GM12878 (cell line): ENCODE measurements around the gene SLC17A8. TPM values are rescaled to one million over a fixed set of nuclear protein-coding genes. Genes with fewer than 3 reads are reported as not detected.
"Not testable (repeated sequence)": the region's sequence is repeated elsewhere in the genome, so short reads cannot be mapped to it uniquely, and the experiment has no call there.

Source experiments
- ATAC-seq: fragments of 200-7000 bp; cut with Tn5 transposase; 3 replicates; pipeline ENCODE4 v1.9.1; 2020; ENCODE audit warnings: mild to moderate bottlenecking, moderate library complexity
- BruUV-seq: library from RNA; stranded (reverse); fragments of 400-500 nt; replicated peaks from 2 replicates; lab custom pipeline; 2021; lab: Mats Ljungman, UMichigan
- CTCF ChIA-PET: fragments of 300-600 bp; sonication (Branson Sonifier 250); formaldehyde crosslinking; extraction: SDS; loops from one replicate; lab custom pipeline; 2021; ENCODE audit warnings: inconsistent platforms; lab: Yijun Ruan, JAX
- POLR2A ChIA-PET: fragments of 350-600 bp; formaldehyde crosslinking; extraction: SDS; loops from one replicate; lab custom pipeline; 2021; ENCODE audit warnings: inconsistent platforms; lab: Charles Lee
- RAD21 ChIA-PET: fragments of 300-600 bp; sonication (Branson Sonifier 250); formaldehyde crosslinking; loops from one replicate; lab custom pipeline; 2023; ENCODE audit warnings: antibody characterized with exemption; ENCODE audit not compliant: unreplicated experiment; lab: Charles Lee
- SMC1A ChIA-PET: fragments of 300-600 bp; sonication (Branson Sonifier 250); formaldehyde crosslinking; loops from one replicate; lab custom pipeline; 2023; ENCODE audit not compliant: unreplicated experiment, uncharacterized antibody; lab: Charles Lee
- DNase-seq: peaks from one replicate; pipeline ENCODE4 v3.0.0-alpha.2; 2011; ENCODE audit warnings: low read depth, low spot score
- FAIRE-seq: peaks from 3 replicates; lab custom pipeline; 2011; peaks lifted over from hg19 to GRCh38; lab: Jason Lieb, UNC
- H2AFZ ChIP-seq: 2 replicates; pipeline ENCODE4 v1.6.0; 2011; ENCODE audit warnings: low read depth, low read length, control low read depth; ENCODE audit not compliant: control insufficient read depth
- H3K27ac ChIP-seq: 2 replicates; pipeline ENCODE4 v1.5.1; 2011; ENCODE audit warnings: control low read depth; ENCODE audit not compliant: control insufficient read depth, insufficient read depth
- H3K27me3 ChIP-seq, 2 experiments: replicated peaks in 1 of 2; 2 replicates each; pipeline versions ENCODE4 v1.6.0 to v1.6.1; 2011; ENCODE audit warnings: low read length in 1 of 2; ENCODE audit not compliant: control insufficient read depth in 2 of 2, insufficient read depth in 2 of 2
- H3K36me3 ChIP-seq, 2 experiments: 2 replicates each; pipeline ENCODE4 v1.5.1; 2011; ENCODE audit warnings: low read length in 1 of 2; ENCODE audit not compliant: control insufficient read depth in 2 of 2, insufficient read depth in 2 of 2
- H3K4me1 ChIP-seq: 2 replicates; pipeline ENCODE4 v1.6.1; 2011; ENCODE audit warnings: mild to moderate bottlenecking, low read length, moderate library complexity, mixed read lengths; ENCODE audit not compliant: control insufficient read depth, insufficient read depth
- H3K4me2 ChIP-seq: 2 replicates; pipeline ENCODE4 v1.6.0; 2011; ENCODE audit warnings: control low read depth; ENCODE audit not compliant: control insufficient read depth, insufficient read depth
- H3K4me3 ChIP-seq: fragments of 200-600 bp; sonication (generic); 2 replicates; pipeline ENCODE4 v1.5.1; 2016
- H3K79me2 ChIP-seq: 2 replicates; pipeline ENCODE4 v1.6.0; 2011; ENCODE audit warnings: low read length; ENCODE audit not compliant: control insufficient read depth, insufficient read depth
- H3K9ac ChIP-seq: 2 replicates; pipeline ENCODE4 v1.8.0; 2011; ENCODE audit warnings: low read length, control low read depth, mixed read lengths; ENCODE audit not compliant: control insufficient read depth, insufficient read depth
- H3K9me3 ChIP-seq: replicated peaks from 3 replicates; pipeline ENCODE4 v1.5.1; 2011; ENCODE audit warnings: mild to moderate bottlenecking, low read length; ENCODE audit not compliant: control insufficient read depth, insufficient read depth
- H4K20me1 ChIP-seq: 2 replicates; pipeline ENCODE4 v1.6.0; 2011; ENCODE audit not compliant: control insufficient read depth, insufficient read depth
- CREM ChIP-seq: IDR thresholded peaks from 2 replicates; pipeline ENCODE4 v1.6.1; 2014; ENCODE audit warnings: antibody characterized with exemption, low read depth
- HCFC1 ChIP-seq: fragments of 150-350 bp; IDR thresholded peaks from 2 replicates; pipeline ENCODE4 v1.6.1; 2014; ENCODE audit warnings: low read length
- PAX5 ChIP-seq: IDR thresholded peaks from 2 replicates; pipeline ENCODE4 v1.6.1; 2011; ENCODE audit warnings: low read depth, low read length, borderline replicate concordance
- PML ChIP-seq: IDR thresholded peaks from 2 replicates; pipeline ENCODE4 v1.6.1; 2012; ENCODE audit warnings: low read length, inconsistent platforms
- SMAD5 ChIP-seq: IDR thresholded peaks from 2 replicates; pipeline ENCODE4 v1.6.1; 2016; ENCODE audit warnings: antibody characterized with exemption, low read depth
- SUPT20H ChIP-seq: IDR thresholded peaks from 2 replicates; pipeline ENCODE4 v1.6.1; 2011; ENCODE audit warnings: low read depth, mild to moderate bottlenecking, low read length, moderate library complexity, borderline replicate concordance; ENCODE audit not compliant: control insufficient read depth
- WGBS: methylation state at CpG from one replicate; pipeline ENCODE4 v1.1.6; 2016; ENCODE audit warnings: low lambda C conversion rate; ENCODE audit not compliant: insufficient replicate concordance, insufficient coverage; ENCODE audit errors: missing lambda C conversion rate; 5-methylcytosine and 5-hydroxymethylcytosine counted together
- in situ Hi-C: fragments of 300-500 bp; cut with MboI; formaldehyde crosslinking; loops from 9 replicates; pipeline ENCODE4 v1.14.3; 2018; ENCODE audit warnings: mixed read lengths
- intact Hi-C: fragments of 100-400 bp; cut with micrococcal nuclease; formaldehyde crosslinking; loops from one replicate; pipeline ENCODE4 v1.14.2; 2022; ENCODE audit not compliant: unreplicated experiment
- polyA plus RNA-seq, 11 experiments: library from polyadenylated mRNA; depleted of rRNA in 4 of 11; unstranded in 6 of 11; stranded (reverse) in 5 of 11; fragments of >200 nt; fragmentation: Nextera tagmentation in 4 of 11; fragmentation: Illumina TruSeq in 1 of 11; extraction: Ambion mirVana in 4 of 11; extraction: Trizol in 1 of 11; gene quantifications; 1 replicate in 1 of 11; 2 replicates in 10 of 11; pipeline versions ENCODE4 v1.2.1 to v1.2.3, GENCODE V29; 2011 to 2016; ENCODE audit warnings: inconsistent platforms in 2 of 11, missing spikeins in 2 of 11, low read depth in 1 of 11
- total RNA-seq, 4 experiments: library from RNA; depleted of rRNA in 3 of 4; stranded (reverse); fragments of >200 nt in 3 of 4; fragmentation: Illumina TruSeq in 1 of 4; extraction: Trizol in 1 of 4; gene quantifications; 2 replicates each; pipeline versions ENCODE4 v1.2.1 to v1.2.3, GENCODE V29; 2013 to 2021
- TF ChIP-seq, protein P1 (sequence below): fragments of 150-350 bp; IDR thresholded peaks from 2 replicates; pipeline ENCODE4 v1.6.1; 2016; ENCODE audit warnings: low read depth, low read length
- TF ChIP-seq, protein P2 (sequence below): IDR thresholded peaks from 2 replicates; pipeline ENCODE4 v1.6.1; 2012; ENCODE audit warnings: low read depth, low read length, improper control_type of control experiment
- TF ChIP-seq, protein P3 (sequence below): IDR thresholded peaks from 2 replicates; pipeline ENCODE4 v1.6.1; 2011; ENCODE audit warnings: borderline replicate concordance, low read depth, mild to moderate bottlenecking, moderate library complexity, mixed read lengths, low read length; ENCODE audit not compliant: insufficient read depth; ENCODE audit errors: extremely low read length

The SLC17A8 gene
- total and polyA plus RNA-seq, 10 of the 15 experiments (the other 5 are each of a cell fraction or from before 2014, with no cell fraction given), result 0.18 TPM; not detected in 9

DNA sequence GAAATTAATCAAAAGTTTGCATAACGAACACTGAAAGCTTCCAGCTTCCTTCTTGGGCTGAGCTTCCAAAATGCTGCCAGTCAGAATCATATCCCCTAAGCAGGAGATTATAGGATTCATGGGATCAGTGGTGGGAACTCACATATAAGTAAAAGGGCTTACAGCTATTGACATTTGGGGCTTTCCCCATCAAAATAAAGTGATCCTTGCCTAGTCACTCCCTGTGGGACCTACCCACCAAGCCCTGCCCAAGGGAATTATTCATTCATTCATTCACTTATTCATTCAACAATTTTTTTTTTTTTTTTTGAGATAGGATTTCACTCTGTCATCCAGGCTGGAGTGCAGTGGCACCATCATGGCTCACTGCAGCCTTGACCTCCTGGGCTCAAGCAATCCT, 69.3 kb downstream of the SLC17A8 start (continued):
- no peak for TF ChIP-seq SUPT20H
- TF ChIP-seq SMAD5, result no peak
- no peak for TF ChIP-seq PML

DNA sequence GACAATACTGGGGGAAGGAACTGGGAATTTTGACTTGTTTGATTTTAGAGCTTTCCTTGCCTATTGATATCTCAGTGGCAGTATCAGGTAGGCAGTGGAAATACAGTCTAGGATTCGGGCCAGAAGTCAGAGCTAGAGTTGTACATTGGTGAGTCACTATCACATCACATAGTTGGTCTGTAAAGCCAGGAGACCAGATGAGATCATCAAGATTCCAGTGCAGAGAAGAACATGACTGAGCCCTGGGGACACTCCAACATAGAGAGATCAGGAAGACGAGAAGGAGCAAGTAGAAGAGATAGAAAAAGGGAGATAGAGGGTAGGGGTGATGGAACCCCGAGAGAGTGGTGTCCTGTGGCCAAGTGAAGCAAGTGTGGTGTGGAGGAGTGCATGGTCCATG, 70.2 kb downstream of the SLC17A8 start:
- FAIRE-seq, result no peak
- in situ Hi-C loops, result no loop called here

DNA sequence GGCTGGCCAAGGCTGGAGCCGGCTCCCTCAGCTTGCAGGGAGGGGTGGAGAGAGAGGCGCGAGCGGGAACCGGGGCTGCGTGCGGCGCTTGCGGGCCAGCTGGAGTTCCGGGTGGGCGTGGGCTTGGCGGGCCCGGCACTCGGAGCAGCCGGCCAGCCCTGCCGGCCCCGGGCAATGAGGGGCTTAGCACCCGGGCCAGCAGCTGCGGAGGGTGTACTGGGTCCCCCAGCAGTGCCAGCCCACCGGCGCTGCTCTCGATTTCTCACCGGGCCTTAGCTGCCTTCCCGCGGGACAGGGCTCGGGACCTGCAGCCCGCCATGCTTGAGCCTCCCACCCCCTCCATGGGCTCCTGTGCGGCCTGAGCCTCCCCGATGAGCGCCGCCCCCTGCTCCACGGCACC, 73.4 kb downstream of the SLC17A8 start:
- BruUV-seq, SMC1A ChIA-PET, H3K9me3 ChIP-seq, H3K27me3 ChIP-seq, POLR2A ChIA-PET, H3K9ac ChIP-seq, H3K27ac ChIP-seq, in situ Hi-C loops, FAIRE-seq, H4K20me1 ChIP-seq, H3K4me2 ChIP-seq, H3K79me2 ChIP-seq, H2AFZ ChIP-seq, CTCF ChIA-PET, H3K4me3 ChIP-seq, H3K4me1 ChIP-seq, H3K36me3 ChIP-seq, DNase-seq, RAD21 ChIA-PET, ATAC-seq, intact Hi-C loops: not testable (repeated sequence)
- 83% methylated on average over 29 of the region's 32 CpGs for WGBS

More for the DNA sequence above, 70.2 kb downstream of the SLC17A8 start:
- no peak overlapping the region for H3K27ac ChIP-seq
- no peaks in the 10 kb centered on the region for H4K20me1 ChIP-seq
- H3K36me3 ChIP-seq, result no peaks in the 10 kb centered on the region
- no peaks in the 10 kb centered on the region for H3K79me2 ChIP-seq
- DNase-seq (no peak), ATAC-seq (no peak)
- H3K27me3 ChIP-seq, result peaks cover 0 to 2% of the 10 kb centered on the region in 2 experiments; a peak in 2 of 4 replicates
- TF ChIP-seq, protein P1, sequence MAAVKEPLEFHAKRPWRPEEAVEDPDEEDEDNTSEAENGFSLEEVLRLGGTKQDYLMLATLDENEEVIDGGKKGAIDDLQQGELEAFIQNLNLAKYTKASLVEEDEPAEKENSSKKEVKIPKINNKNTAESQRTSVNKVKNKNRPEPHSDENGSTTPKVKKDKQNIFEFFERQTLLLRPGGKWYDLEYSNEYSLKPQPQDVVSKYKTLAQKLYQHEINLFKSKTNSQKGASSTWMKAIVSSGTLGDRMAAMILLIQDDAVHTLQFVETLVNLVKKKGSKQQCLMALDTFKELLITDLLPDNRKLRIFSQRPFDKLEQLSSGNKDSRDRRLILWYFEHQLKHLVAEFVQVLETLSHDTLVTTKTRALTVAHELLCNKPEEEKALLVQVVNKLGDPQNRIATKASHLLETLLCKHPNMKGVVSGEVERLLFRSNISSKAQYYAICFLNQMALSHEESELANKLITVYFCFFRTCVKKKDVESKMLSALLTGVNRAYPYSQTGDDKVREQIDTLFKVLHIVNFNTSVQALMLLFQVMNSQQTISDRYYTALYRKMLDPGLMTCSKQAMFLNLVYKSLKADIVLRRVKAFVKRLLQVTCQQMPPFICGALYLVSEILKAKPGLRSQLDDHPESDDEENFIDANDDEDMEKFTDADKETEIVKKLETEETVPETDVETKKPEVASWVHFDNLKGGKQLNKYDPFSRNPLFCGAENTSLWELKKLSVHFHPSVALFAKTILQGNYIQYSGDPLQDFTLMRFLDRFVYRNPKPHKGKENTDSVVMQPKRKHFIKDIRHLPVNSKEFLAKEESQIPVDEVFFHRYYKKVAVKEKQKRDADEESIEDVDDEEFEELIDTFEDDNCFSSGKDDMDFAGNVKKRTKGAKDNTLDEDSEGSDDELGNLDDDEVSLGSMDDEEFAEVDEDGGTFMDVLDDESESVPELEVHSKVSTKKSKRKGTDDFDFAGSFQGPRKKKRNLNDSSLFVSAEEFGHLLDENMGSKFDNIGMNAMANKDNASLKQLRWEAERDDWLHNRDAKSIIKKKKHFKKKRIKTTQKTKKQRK, result no peak
- TF ChIP-seq HCFC1 (no peak), PAX5 (no peak), CREM (no peak)
- TF ChIP-seq, protein P2, sequence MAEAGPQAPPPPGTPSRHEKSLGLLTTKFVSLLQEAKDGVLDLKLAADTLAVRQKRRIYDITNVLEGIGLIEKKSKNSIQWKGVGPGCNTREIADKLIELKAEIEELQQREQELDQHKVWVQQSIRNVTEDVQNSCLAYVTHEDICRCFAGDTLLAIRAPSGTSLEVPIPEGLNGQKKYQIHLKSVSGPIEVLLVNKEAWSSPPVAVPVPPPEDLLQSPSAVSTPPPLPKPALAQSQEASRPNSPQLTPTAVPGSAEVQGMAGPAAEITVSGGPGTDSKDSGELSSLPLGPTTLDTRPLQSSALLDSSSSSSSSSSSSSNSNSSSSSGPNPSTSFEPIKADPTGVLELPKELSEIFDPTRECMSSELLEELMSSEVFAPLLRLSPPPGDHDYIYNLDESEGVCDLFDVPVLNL, result no peak
- TF ChIP-seq, protein P3, sequence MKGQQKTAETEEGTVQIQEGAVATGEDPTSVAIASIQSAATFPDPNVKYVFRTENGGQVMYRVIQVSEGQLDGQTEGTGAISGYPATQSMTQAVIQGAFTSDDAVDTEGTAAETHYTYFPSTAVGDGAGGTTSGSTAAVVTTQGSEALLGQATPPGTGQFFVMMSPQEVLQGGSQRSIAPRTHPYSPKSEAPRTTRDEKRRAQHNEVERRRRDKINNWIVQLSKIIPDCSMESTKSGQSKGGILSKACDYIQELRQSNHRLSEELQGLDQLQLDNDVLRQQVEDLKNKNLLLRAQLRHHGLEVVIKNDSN, result no peak
- TF ChIP-seq, all 136 proteins: peak for 0
- H2AFZ ChIP-seq, result no peak overlapping the region
- WGBS, result 3% methylated on average over 3 of the region's 3 CpGs
- SMC1A ChIA-PET, result no interaction called here
- H3K4me1 ChIP-seq, result no peaks in the 10 kb centered on the region
- no peak overlapping the region for H3K9ac ChIP-seq
- no peak overlapping the region for H3K4me2 ChIP-seq
- POLR2A ChIA-PET, result no interaction called here
- CTCF ChIA-PET, result no interaction called here
- no peak overlapping the region for H3K4me3 ChIP-seq
- intact Hi-C loops, result no loop called here
- RAD21 ChIA-PET, result no interaction called here
- H3K9me3 ChIP-seq, result no peaks in the 10 kb centered on the region
- BruUV-seq, result no TSS peak
